CD14-positive monocyte (primary cell): ENCODE results near the gene TRPV3. TPM values are rescaled to one million over a fixed set of nuclear protein-coding genes. Genes with fewer than 3 reads are reported as not detected.

Experiments
- DNase-seq, 3 donors: peaks; one replicate each; pipeline ENCODE4 v3.0.0-alpha.2; 2011 to 2022
- H2AFZ ChIP-seq: 2 replicates; pipeline ENCODE4 v1.6.0; 2012; ENCODE audit warnings: mild to moderate bottlenecking, low read depth, low read length, inconsistent platforms; ENCODE audit not compliant: insufficient read depth, poor library complexity, severe bottlenecking
- H3K27ac ChIP-seq, 2 donors: 1 replicate in 1 of 2; 2 replicates in 1 of 2; pipeline ENCODE4 v1.5.1; 2012 to 2013; ENCODE audit warnings: low read length in 2 of 2, control low read depth in 1 of 2, inconsistent platforms in 1 of 2, low read depth in 1 of 2, mild to moderate bottlenecking in 1 of 2
- H3K27me3 ChIP-seq, 2 donors: one replicate each; pipeline versions ENCODE4 v1.6.0 to v1.6.1; 2011 to 2013; ENCODE audit warnings: low read length in 2 of 2; ENCODE audit not compliant: control insufficient read depth in 2 of 2, insufficient read depth in 2 of 2
- H3K36me3 ChIP-seq, 2 donors: replicated peaks in 1 of 2; 1 replicate in 1 of 2; 2 replicates in 1 of 2; pipeline versions ENCODE4 v1.5.1 to v1.6.1; 2012 to 2013; ENCODE audit warnings: low read length in 2 of 2, control low read depth in 1 of 2, inconsistent platforms in 1 of 2, mild to moderate bottlenecking in 1 of 2; ENCODE audit not compliant: insufficient read depth in 2 of 2, control insufficient read depth in 1 of 2
- H3K4me1 ChIP-seq, 2 donors: 1 replicate in 1 of 2; 2 replicates in 1 of 2; pipeline versions ENCODE4 v1.5.1 to v1.6.1; 2012 to 2013; ENCODE audit warnings: low read length in 2 of 2, control low read depth in 1 of 2, inconsistent platforms in 1 of 2, mild to moderate bottlenecking in 1 of 2, moderate library complexity in 1 of 2; ENCODE audit not compliant: insufficient read depth in 2 of 2, control insufficient read depth in 1 of 2
- H3K4me2 ChIP-seq: replicated peaks from 2 replicates; pipeline ENCODE3; 2012; ENCODE audit warnings: low read length, moderate library complexity, mild to moderate bottlenecking; ENCODE audit not compliant: poor library complexity, severe bottlenecking; ENCODE audit errors: extremely low read depth
- H3K4me3 ChIP-seq, 3 experiments: fragments of 200-600 bp in 1 of 3; sonication (generic) in 1 of 3; replicated peaks in 1 of 3; 1 replicate in 2 of 3; 2 replicates in 1 of 3; pipeline ENCODE4 v1.5.1; 2011 to 2013; ENCODE audit warnings: low read length in 3 of 3, mild to moderate bottlenecking in 3 of 3, control low read depth in 2 of 3, low read depth in 2 of 3, inconsistent platforms in 1 of 3, moderate library complexity in 1 of 3
- H3K79me2 ChIP-seq: 2 replicates; pipeline ENCODE4 v1.6.0; 2012; ENCODE audit warnings: mild to moderate bottlenecking, control low read depth, inconsistent platforms, low read length, moderate library complexity; ENCODE audit not compliant: insufficient read depth
- H3K9ac ChIP-seq: 2 replicates; pipeline ENCODE4 v1.6.0; 2017; ENCODE audit warnings: low read length, mild to moderate bottlenecking; ENCODE audit not compliant: insufficient read depth, poor library complexity, severe bottlenecking
- H3K9me3 ChIP-seq, 2 donors: replicated peaks in 1 of 2; 1 replicate in 1 of 2; 2 replicates in 1 of 2; pipeline versions ENCODE4 v1.5.1 to v1.6.1; 2012 to 2013; ENCODE audit warnings: low read length in 2 of 2, control low read depth in 1 of 2; ENCODE audit not compliant: control insufficient read depth in 1 of 2, insufficient read depth in 1 of 2
- H4K20me1 ChIP-seq: 2 replicates; pipeline ENCODE4 v1.6.0; 2012; ENCODE audit warnings: mild to moderate bottlenecking, low read length, control low read depth, moderate library complexity; ENCODE audit not compliant: insufficient read depth
- H3K27ac Mint-ChIP-seq, 7 donors: one replicate each; pipeline ENCODE4 v1.8.0; 2020; ENCODE audit warnings: mild to moderate bottlenecking in 7 of 7, mixed read lengths in 7 of 7, moderate library complexity in 6 of 7, inconsistent platforms in 2 of 7
- H3K27me3 Mint-ChIP-seq, 3 donors: one replicate each; pipeline ENCODE4 v1.8.0; 2021 to 2022; ENCODE audit warnings: low read depth in 3 of 3, mild to moderate bottlenecking in 3 of 3, mixed read lengths in 3 of 3, moderate library complexity in 3 of 3, inconsistent platforms in 1 of 3
- H3K36me3 Mint-ChIP-seq, 2 donors: one replicate each; pipeline ENCODE4 v1.8.0; 2020; ENCODE audit warnings: mixed read lengths in 2 of 2, inconsistent platforms in 1 of 2, mild to moderate bottlenecking in 1 of 2
- H3K4me1 Mint-ChIP-seq: one replicate; pipeline ENCODE4 v1.8.0; 2020; ENCODE audit warnings: mild to moderate bottlenecking, mixed read lengths
- H3K4me3 Mint-ChIP-seq, 2 donors: one replicate each; pipeline ENCODE4 v1.8.0; 2020; ENCODE audit warnings: mild to moderate bottlenecking in 2 of 2, mixed read lengths in 2 of 2, moderate library complexity in 1 of 2
- H3K9me3 Mint-ChIP-seq, 7 donors: one replicate each; pipeline ENCODE4 v1.8.0; 2020 to 2022; ENCODE audit warnings: mixed read lengths in 7 of 7, mild to moderate bottlenecking in 6 of 7, moderate library complexity in 6 of 7, inconsistent platforms in 2 of 7
- WGBS: methylation state at CpG from one replicate; pipeline ENCODE4 v1.1.5; 2013; ENCODE audit warnings: missing lambda C conversion rate; ENCODE audit not compliant: insufficient coverage; 5-methylcytosine and 5-hydroxymethylcytosine counted together
- intact Hi-C, 2 donors: fragments of 100-400 bp; cut with micrococcal nuclease; formaldehyde crosslinking; loops; one replicate each; pipeline versions ENCODE4 v1.15.0 to v1.15.1; 2023
- polyA plus RNA-seq, 3 donors: library from polyadenylated mRNA; depleted of rRNA in 1 of 3; unstranded in 2 of 3; stranded (reverse) in 1 of 3; fragments of 300-500 nt in 2 of 3; fragments of >200 nt in 1 of 3; fragmentation: Illumina TruSeq in 2 of 3; gene quantifications; 1 replicate in 2 of 3; 2 replicates in 1 of 3; pipeline ENCODE4 v1.2.3, GENCODE V29; 2012 to 2021
- TF ChIP-seq, protein P1 (sequence below): fragments of 200-600 bp; IDR thresholded peaks from one replicate; pipeline ENCODE4 v1.8.0; 2022; ENCODE audit warnings: antibody characterized with exemption, mild to moderate bottlenecking

Gene TRPV3
- polyA plus RNA-seq, 3 donors, result 0.01 TPM; not detected in 2

DNA sequence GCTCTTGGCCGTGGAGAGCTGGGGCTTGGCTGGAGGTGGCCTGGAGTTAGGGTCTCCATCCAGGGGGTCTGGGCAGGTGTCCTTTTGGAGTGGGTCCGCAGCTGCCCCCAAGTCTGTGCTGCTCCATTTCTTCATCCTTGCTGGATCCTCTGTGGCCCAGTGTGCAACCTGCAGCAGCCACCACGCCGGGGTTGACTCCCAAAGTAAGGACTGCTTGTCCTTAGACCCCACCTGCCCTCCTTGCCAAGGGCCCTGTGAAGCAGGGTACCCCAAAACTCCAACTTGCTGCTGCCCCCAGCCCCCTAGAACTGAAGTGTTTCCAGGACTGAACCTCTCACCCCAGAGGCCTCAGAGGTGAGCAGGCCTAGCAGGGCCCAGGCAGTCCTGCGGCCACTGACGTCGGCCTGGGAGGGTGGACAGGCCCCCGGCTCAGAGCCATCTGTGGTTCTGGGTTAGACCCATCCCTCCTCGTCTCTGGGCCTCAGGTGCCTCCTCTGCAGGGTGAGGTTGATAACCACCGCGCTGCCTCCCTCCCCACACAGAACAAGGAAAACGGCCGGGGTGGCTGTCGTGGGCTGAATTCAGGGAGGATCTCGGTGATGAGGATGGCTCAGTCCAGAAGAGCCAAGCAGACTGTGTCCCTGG is 34.7 kb upstream of the TRPV3 start:
- intact Hi-C loops, result no loop called here
- TF ChIP-seq, protein P1, sequence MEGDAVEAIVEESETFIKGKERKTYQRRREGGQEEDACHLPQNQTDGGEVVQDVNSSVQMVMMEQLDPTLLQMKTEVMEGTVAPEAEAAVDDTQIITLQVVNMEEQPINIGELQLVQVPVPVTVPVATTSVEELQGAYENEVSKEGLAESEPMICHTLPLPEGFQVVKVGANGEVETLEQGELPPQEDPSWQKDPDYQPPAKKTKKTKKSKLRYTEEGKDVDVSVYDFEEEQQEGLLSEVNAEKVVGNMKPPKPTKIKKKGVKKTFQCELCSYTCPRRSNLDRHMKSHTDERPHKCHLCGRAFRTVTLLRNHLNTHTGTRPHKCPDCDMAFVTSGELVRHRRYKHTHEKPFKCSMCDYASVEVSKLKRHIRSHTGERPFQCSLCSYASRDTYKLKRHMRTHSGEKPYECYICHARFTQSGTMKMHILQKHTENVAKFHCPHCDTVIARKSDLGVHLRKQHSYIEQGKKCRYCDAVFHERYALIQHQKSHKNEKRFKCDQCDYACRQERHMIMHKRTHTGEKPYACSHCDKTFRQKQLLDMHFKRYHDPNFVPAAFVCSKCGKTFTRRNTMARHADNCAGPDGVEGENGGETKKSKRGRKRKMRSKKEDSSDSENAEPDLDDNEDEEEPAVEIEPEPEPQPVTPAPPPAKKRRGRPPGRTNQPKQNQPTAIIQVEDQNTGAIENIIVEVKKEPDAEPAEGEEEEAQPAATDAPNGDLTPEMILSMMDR, result no peak
- no peak overlapping the region for H3K9ac ChIP-seq

DNA sequence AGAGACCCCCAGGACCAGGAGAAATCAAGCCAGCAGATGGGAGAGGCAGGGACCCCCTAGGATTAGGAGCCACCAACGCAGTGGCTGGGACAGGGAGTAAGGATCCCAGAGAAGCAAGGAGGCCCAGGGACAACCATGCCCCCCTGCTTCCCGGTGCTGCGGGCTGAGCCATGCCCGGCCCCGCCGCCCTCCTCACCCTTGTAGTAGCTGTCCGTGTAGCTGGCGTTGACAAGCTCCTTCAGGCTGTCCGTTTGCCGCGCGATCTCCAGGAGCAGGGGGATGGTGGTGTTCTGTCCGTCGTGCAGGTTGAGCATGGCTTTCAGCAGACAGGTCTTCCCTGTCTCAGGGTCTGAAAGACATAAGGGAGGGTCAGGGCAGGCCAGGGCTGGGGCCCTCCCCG is 33.2 kb upstream of the TRPV3 start:
- no peaks in the 10 kb centered on the region for H3K4me1 Mint-ChIP-seq
- WGBS, result 92% methylated on average over 10 of the region's 15 CpGs
- no peak overlapping the region for H3K4me3 Mint-ChIP-seq
- Histone ChIP-seq H3K4me2 (no peak overlapping the region), H3K4me1 (no peaks in the 10 kb centered on the region), H3K27ac (no peak overlapping the region), H3K9me3 (no peaks in the 10 kb centered on the region), H3K27me3 (no peaks in the 10 kb centered on the region), H2AFZ (no peak overlapping the region), H3K4me3 (no peak overlapping the region), H4K20me1 (no peaks in the 10 kb centered on the region), H3K9ac (no peak overlapping the region), H3K36me3 (peaks cover 26 to 33% of the 10 kb centered on the region in 2 donors), H3K79me2 (no peaks in the 10 kb centered on the region)
- H3K9me3 Mint-ChIP-seq, result no peaks in the 10 kb centered on the region
- H3K27me3 Mint-ChIP-seq, result no peaks in the 10 kb centered on the region
- H3K36me3 Mint-ChIP-seq, result peaks cover 20 to 29% of the 10 kb centered on the region in 2 donors
- peak overlapping the region in 1 of 7 donors; percentile 25 for H3K27ac Mint-ChIP-seq
- DNase-seq, result no peak
- TF ChIP-seq, protein P1, result no peak
- intact Hi-C loops, result no loop called here

More for the DNA sequence above, 34.7 kb upstream of the TRPV3 start:
- H3K27ac ChIP-seq, result no peak overlapping the region
- no peaks in the 10 kb centered on the region for H3K27me3 ChIP-seq
- Mint-ChIP-seq H3K36me3 (peaks cover 18 to 20% of the 10 kb centered on the region in 2 donors), H3K9me3 (no peaks in the 10 kb centered on the region), H3K4me1 (no peaks in the 10 kb centered on the region), H3K4me3 (no peak overlapping the region), H3K27me3 (no peaks in the 10 kb centered on the region), H3K27ac (no peak overlapping the region)
- H4K20me1 ChIP-seq, result no peaks in the 10 kb centered on the region
- H3K9me3 ChIP-seq, result no peaks in the 10 kb centered on the region
- no peak overlapping the region for H2AFZ ChIP-seq
- WGBS, result 95% methylated on average over 12 of the region's 15 CpGs
- no peaks in the 10 kb centered on the region for H3K79me2 ChIP-seq
- H3K36me3 ChIP-seq, result peaks cover 20 to 26% of the 10 kb centered on the region in 2 donors
- H3K4me2 ChIP-seq, result no peak overlapping the region
- no peaks in the 10 kb centered on the region for H3K4me1 ChIP-seq
- DNase-seq, result no peak
- no peak overlapping the region for H3K4me3 ChIP-seq
